Muscle of back (tissue), 11 donors: ENCODE measurements around the gene CMPK2. TPM values are rescaled to one million over a fixed set of nuclear protein-coding genes. Genes with fewer than 3 reads are reported as not detected.
A peak's percentile ranks its signal among the peaks of the same experiment; 100 is the strongest.
"Not testable (repeated sequence)": the region's sequence is repeated elsewhere in the genome, so short reads cannot be mapped to it uniquely, and the experiment has no call there.

Experiments
- DNase-seq, 3 donors: peaks; one replicate each; pipeline versions ENCODE4 v3.0.0 to v3.0.0-alpha.2; 2013
- polyA plus RNA-seq, 10 donors: library from polyadenylated mRNA; unstranded; fragments of 120-200 nt; gene quantifications; one replicate each; pipeline ENCODE4 v1.2.1, GENCODE V29; 2013; ENCODE audit not compliant: insufficient read length in 10 of 10

Gene CMPK2
- polyA plus RNA-seq, 10 donors: 2.8 to 4.5 (median 3.7) TPM

DNA sequence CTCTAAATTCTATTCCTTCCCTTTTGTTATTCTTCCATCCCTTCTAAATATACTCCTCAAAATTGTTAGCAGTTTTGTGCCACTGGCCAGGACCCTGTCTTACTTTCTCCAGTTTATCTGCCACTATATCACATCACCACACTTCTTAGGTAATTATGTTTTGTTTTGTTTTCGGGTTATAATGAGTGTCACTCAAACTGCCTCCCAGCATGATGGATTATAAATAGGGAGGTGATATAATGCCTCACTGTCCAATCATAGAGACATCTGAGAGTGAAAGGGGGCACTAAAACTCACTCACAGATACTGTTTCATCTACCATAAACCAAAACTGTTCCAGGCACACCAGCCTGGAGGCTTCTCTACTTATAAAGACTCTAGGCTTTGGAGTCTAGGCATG, 15.3 kb upstream of the CMPK2 start:
- no peak for DNase-seq

DNA sequence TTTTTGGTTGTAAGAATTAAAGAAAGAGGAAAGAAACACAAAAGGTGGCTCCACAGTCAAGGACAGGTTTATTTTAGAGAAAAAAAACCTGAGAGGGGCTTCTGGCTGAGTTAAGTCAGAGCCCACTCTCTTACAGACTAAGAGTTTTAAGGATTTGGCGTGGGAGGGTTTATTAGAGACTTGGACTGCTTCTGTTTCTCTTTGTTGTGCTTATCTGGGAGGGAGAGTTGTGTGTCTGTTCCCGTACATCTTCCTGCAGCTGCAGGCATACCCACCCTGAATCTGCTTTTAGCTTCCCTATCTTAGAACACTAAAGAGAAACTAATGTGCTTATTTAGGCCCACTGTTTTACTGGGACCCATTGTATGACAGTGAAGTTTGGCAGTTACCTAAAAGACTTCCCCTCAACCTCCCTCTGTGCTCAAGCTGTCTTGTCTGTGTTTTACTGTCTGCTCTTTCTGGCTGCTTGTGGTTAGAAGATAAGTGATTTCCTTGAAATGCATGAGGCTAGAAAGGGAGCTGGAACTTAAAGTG, 14.6 kb upstream of the CMPK2 start:
- DNase-seq: no peak

DNA sequence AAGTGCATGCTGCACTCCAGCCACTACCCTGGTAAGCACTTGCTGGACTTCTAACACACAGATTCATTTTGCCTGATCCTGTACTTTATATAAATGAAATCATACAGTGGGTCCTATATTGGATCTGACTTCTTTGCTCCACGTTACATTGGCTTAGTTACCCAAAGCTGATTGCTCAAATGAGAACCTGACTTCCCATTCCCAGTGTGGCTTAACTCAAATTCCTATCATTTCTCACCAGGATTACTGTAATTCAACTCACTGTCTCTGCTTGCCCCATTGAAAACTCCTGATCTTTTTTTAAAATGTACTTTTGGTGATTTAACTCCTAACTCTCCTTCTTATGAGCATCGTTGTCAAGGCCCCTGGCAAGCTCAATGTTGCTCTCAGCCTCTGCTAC, 13.3 kb upstream of the CMPK2 start:
- DNase-seq: no peak

DNA sequence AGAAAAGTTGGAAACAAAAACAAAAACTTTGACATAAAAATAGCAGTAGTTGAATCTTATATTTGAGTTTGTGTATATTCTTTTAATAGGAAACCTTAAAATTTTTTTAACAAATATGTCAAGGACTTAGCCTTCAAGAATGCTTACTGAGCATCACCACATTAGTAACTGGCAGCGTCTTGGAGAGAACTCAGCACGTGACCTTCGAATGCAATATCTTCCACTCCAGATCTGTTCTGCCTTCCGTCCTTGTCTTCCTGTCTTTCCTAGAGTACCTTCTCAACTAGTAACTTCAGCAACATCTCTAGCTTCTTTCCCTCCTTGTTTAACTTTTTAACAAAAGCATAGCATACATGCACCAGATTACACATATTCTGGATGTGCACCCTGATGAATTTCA, 12.8 kb upstream of the CMPK2 start:
- DNase-seq: no peak

DNA sequence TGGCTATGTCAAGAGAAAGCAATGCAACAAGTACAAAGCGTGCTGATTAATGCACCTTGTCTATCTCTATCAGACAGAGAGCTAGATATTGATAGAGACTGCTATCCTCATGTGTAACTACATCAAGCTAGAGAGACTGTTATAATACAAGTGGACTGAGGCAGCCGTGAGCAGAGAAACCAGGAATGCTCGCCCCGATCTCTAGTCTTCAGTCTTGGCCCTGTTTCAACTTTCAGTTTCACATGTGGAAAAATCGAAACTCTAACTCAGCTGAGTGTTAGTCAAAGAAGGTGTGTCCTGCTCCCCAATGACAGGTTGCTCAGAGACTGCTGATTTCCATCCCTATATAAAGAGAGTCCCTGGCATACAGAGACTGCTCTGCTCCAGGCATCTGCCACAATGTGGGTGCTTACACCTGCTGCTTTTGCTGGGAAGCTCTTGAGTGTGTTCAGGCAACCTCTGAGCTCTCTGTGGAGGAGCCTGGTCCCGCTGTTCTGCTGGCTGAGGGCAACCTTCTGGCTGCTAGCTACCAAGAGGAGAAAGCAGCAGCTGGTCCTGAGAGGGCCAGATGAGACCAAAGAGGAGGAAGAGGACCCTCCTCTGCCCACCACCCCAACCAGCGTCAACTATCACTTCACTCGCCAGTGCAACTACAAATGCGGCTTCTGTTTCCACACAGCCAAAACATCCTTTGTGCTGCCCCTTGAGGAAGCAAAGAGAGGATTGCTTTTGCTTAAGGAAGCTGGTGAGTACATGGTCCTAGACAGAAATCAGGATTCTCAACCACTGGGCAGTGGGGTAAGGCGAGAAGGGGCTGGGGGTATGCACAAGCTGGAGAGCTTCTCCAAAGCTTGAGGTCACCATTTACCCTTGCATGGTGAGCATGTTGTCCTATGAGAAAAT, 11.9 kb upstream of the CMPK2 start, which contains the start of gene RSAD2:
RSAD2 (plus strand) TSS at position 376 of the 903 bp plus-strand sequence; CDS start at position 400, 24 bp downstream.
- DNase-seq: peak in 2 of 3 donors; percentile 73 to 78

DNA sequence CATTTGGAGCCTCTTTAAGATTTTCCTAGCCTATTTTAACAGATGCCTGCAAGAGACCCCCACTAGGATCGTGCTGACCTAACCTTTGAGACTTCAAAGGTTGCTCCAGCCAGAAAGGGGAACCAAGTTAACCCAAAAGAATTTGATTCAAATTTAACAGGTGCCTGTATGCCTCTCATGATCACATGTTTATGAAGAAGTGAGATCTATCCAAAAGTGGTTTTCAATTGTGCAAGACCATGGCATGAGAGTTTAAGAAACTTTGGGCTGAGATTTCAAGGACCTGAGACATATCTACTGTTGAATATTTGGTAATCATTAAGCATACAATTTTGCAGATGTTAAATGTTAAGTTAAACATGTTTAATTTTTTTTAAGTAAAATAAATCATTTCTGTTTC, 10.6 kb upstream of the CMPK2 start:
- no peak for DNase-seq

DNA sequence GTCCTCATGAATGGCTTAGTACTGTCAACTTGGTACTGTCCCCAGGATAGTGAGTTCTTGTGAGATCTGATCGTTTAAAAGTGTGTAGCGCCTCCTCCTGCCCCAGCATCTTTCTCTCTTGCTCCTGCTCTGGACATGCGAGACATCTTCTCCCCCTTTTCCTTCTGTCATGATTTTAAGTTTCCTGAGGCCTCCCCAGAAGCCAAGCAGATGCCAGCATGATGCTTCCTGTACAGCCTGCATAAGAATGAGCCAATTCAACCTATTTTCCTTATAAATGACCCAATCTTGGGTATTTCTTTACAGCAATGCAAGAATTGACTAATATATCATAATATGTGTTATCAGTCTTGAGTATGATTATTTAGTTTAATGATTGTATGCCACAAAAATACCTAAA, 8.3 kb upstream of the CMPK2 start:
- DNase-seq: no peak

DNA sequence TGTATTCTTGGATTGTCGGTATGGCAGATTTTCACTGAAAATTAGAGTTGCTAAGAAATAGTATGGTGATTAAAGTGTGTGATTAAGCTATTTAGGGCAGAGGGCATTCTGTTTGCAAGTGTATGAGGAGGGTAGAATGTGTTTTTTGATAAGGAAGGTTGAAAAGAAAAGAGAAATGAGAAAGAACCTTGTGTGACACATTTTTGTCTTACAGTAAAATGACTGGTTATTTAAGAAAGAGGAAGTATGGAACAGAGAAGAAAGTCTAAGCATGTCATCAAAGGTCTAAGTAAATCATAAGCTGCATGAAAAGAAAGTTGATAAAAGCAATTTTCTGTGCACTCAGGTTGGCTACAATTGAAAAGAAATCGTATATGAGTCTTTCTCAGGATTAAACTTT, 6.7 kb upstream of the CMPK2 start:
- no peak for DNase-seq

DNA sequence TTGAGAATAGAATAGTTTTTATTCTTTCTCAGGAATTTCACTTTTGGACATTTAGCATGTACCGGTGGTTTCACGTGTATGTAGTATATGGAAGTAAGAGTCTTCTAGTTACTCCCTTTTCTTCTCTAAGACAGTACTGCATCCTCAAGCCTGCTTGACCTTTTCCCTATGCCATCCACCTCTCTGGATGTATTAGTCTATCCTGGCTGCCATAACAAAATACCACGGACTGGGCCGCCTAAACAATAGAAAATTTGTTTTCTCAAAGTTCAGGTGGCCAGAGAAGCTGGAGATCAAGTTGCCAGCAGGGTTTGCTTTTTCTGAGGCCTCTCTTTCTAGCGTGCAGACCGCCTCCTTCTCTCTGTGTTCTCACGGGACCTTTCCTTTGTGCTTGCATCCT, 1.3 kb upstream of the CMPK2 start:
- DNase-seq: no peak

DNA sequence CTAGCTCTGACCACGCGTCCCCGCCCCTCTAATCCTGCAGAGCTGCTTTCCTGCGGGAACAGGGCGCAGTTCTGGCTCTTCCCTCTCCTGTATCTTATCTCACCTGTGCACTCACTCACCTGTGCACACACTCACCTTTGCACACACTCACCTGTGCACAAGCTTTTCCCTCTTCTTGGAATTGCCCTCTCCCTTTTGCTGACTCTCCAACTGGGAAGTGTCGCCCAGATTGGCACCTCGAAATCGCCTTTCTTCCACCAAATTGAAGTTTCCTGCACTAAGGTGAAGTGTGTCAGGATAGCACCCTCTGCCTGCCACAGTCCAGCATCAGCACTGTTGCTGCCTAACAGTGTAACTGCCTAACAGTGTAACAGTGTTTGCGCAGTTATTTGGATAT, 566 bp upstream of the CMPK2 start:
- DNase-seq: peak in 1 of 3 donors; percentile 63

DNA sequence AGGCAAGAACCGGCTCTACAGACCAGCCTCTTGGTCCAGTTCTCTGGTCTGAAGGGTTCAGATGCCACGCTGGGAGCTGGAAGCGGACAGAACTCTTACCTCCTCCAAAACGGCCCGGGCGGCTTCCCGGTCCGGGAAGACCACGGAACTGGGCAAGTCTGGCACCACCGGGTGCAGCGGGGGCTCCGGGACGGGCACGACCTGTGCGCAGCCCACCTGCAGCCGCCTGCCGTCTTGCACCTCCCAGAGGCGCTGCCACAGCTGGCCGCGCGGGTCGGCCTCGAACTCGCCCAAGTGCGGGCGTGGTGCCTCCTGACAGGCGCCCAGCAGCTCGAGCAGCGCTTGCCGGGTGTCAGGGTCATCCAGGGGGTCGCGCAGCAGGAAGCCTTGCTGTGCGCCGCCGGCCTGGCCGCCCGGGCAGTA, 773 bp downstream of the CMPK2 start:
- no peak for DNase-seq

DNA sequence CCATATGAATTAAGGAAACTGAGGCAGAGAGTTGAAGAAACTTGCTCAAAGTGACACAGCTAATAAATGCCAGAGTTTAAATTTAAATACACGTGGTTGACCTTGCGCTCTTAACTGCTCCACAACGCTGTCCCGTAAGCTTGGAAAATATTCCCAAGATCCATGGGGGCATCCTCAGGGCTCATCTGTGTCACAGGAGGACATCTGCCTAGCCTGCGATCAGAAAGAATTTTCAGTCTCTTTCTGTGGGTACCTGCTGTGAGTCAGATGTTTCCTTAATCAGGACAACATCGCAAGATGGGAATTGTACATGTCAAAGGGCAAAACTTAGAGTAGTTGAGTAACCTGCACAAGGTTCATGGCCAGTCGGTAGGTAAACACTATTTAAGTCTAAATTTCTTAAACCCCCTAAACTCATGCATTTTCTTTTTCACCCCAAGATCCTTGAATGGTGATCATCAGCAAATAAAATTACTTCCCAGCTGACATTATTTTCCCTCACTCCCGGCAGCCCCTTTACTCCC, 1.4 kb downstream of the CMPK2 start:
- no peak for DNase-seq

DNA sequence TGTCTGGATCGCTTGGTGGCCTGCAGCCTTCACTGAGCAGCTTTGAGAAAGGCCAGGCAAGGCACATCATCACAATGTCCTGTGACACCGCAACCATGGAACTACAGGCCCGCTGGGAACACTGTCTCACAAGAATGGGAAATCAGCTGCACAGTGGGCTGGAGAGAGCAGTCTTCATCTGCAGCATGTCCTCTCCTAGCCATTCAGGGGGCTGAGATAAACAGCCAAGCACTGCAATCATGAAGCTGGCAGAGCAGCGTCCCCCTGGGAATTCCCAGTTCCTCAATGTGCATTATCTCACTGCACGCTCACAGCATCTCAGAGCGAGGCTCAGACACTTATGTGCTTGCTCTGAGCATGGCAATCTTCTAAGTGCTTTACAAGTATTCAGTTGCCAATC, 1.9 kb downstream of the CMPK2 start:
- peak in 1 of 3 donors; percentile 36 for DNase-seq

DNA sequence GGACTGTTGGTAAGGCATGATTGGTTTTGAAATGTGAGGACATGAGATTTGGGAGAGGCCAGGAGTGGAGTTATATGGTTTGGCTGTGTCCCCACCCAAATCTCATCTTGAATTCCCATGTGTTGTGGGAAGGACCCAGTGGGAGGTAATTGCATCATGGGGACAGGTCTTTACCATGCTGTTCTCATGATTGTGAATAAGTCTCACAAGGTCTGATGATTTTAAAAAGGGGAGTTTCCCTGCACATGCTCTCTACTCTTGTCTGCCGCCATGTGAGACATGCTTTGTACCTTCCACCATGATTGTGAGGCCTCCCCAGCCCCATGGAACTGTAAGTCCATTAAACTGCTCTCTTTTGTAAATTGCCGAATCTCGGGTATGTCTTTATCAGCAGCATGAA, 5.4 kb downstream of the CMPK2 start:
- DNase-seq: no peak

DNA sequence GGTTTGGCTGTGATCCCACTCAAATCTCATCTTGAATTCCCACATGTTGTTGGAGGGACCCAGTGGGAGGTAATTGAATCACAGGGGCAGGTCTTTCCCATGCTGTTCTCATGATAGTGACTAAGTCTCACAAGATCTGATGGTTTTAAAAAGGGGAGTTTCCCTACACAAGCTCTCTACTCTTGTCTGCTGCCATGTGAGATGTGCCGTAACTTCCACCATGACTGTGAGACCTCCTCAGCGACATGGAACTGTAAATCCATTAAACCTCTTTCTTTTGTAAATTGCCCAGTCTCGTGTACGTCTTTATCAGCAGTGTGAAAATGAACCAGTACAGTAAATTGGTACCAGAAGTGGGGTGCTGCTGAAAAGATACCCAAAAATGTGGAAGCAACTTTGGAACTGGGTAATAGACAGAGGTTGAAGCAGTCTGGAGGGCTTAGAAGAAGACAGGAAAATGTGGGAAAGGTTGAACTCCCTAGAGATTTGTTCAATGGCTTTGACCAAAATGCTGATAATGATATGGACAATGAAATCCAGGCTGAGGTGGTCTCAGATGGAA, 7.2 kb downstream of the CMPK2 start:
- DNase-seq: not testable (repeated sequence)

DNA sequence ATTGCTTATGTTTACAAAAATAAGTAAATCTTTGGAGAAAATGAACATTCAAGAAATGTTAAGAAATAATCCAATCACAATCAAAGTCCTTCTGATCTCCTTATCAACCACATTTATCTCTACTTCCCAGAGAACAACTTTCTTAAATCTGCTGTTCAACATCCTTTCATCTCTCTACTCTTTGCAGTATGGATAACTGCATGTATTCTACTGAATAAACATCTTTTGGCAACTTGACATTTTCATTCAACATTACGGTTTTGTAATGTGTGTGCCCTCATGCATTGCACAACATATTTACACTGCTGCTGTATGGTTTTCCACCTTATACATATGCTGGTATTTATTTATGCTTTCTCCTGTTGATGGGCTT, 9.2 kb downstream of the CMPK2 start:
- no peak for DNase-seq

DNA sequence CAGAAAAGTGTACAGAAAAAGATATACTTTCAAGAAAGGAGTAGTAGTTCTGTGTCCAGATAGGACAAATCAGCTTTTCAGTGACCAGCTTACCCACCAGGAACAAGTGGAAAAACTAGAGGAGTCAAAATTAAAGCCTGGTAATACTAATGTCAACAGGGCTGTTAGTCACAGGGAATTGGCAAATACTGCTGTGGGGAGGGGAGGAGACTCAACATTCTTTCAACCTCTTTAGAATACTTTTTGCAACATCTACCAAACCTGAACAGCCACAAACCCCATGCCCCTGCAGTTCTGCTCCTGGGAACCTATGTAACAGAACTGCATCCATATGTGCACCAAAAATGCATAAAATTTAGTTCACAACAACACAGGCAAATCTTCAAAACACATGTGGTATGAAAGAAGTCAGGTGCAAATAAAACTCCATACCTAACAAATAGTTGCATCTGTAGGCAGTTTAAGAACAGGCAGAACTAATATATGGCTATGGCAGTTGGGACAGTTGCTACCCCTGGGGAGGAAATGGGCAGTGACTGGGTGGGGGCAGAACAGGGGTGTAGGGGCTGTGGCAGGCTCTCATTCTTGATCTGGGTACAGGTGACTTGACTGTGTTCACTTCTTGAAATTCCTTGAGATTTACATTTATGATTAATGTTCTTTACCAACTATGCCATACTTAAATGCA, 9.7 kb downstream of the CMPK2 start:
- DNase-seq: no peak

DNA sequence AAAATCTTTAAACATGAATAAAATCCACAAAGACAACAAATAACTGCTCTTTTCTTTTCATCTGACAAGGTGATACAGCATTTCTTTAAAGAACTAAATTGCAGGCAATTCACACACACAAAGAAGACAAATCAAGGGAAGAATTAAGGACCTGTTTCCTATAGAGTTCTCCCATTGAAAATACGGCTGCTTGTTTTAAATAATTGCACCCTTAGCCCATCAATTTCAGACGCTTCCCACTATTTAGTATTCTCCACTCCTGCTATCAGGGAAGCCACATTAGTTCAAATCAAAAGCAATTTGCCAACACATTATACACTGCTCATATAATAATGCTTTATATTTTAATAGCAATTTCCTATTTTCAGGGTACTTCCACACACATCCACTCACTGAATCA, 11.3 kb downstream of the CMPK2 start:
- DNase-seq: no peak

DNA sequence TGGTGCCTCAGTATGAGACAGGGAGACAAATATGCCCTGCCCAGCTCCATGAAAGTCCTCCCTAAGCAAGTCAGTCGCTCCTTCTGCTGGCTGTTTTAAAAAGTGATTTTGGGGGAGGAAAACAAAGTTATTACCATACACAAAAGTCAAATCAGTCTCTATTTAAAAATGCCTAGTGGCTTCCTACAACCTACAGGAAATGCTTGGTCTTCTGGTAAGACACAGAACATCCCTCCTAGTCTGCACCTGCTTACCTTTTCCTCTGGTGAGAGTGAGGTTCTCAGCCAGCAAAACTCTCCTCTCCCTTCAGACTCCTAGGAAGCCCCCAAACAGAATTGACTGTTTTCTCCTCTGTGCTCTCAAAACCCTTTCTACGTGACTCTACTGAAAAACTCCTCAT, 13.5 kb downstream of the CMPK2 start:
- DNase-seq: no peak

DNA sequence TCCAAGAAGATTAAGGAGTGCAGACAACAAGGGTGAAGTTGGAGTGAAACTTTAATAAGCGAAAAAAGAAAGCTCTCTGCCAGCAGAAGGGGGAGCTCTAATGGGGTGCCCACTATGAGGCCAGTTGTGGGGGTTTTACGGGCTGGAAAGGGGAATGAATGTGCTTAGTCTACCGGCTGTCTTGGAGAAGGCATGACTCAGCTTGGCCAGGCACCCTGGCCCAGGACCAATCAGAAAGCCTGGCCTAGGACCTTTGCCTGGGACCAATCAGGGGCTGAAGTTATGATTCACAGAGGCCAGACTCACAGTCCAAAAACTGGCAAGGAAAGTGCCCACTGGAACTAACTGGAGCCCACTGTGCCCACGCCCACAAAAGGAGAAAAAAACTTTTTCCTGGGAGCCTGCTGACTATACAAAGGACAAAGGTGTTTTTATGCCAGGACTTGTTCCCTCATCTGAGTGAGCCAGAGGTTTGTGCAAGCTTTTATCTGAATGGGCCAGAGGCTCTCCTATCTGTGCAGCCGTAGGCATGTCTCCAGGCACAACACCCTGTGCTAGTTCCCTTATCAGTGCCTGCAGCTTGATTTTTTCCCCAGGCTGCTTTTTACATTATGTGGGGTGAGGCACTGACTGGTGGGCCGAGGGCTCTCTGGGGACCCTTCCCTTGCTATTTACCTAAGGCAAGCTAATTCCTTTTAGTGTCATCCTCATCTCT, 18.6 kb downstream of the CMPK2 start:
- DNase-seq: no peak

DNA sequence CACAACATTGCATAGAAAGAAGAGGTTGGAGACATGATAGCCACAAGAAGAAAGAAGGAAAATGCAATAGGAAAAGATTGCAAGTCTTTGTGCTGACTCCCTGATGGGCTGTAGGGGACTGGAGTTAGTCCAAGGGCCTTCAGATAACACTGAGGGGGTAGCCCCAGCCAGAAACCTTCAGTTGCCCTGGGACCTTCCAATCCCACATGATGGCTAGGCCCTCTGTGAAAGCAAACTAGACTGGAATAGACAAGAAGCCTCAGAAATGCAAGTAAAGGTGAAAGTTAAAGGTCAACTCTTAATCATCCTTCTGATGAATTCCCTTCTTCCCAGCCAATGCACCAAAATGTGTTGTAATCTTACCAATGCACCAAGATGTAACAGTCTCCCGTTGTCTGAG, 19.2 kb downstream of the CMPK2 start:
- no peak for DNase-seq

DNA sequence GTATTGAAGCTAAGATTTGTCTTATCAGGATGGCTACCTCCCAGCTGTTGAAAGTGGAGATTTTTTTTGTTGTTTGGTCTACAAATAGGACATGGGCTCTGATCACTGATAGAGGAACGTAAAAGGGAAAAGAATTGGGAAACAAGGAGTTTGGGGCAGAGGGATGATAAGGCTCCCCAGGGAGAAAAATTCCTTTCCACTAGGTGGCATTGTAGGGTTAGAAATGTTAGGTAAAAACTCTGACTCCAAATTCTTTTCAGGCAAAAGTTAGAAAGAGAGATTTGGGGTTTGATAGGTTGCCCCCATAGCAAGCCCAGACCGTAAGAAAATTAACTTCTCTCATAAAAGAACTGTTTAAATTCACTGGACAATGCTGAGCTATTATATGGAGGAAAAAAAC, 19.8 kb downstream of the CMPK2 start:
- no peak for DNase-seq
